NT2/D1 (cell line): ENCODE data around the gene ZNF48.

ENCODE experiments used
- YY1 ChIP-seq: IDR thresholded peaks from 2 replicates; pipeline ENCODE4 v1.6.1; 2011; ENCODE audit not compliant: insufficient read length, insufficient read depth
- ZNF274 ChIP-seq: IDR thresholded peaks from 2 replicates; pipeline ENCODE4 v1.6.1; 2011; ENCODE audit warnings: mild to moderate bottlenecking, low read depth, low read length

- TF ChIP-seq ZNF274 (no peak), YY1 (no peak)
Measured at GRCh38 chr16:30357715-30358576, 37.3 kb upstream of the ZNF48 start.
